Sigmoid colon (tissue), 3 donors: ENCODE data around the gene ARHGAP6.

Experiments used
- CTCF ChIP-seq, 4 experiments: fragments of 450-650 bp in 3 of 4; fragments of 200-600 bp in 1 of 4; IDR thresholded peaks; one replicate each; pipeline ENCODE4 v1.5.1; 2016 to 2019; ENCODE audit warnings: antibody characterized with exemption in 4 of 4, mild to moderate bottlenecking in 3 of 4, moderate library complexity in 2 of 4
- POLR2A ChIP-seq, 2 donors: fragments of 450-650 bp; IDR thresholded peaks; one replicate each; pipeline ENCODE4 v1.6.1; 2016; ENCODE audit warnings: antibody characterized with exemption in 2 of 2, mild to moderate bottlenecking in 2 of 2, moderate library complexity in 2 of 2

DNA sequence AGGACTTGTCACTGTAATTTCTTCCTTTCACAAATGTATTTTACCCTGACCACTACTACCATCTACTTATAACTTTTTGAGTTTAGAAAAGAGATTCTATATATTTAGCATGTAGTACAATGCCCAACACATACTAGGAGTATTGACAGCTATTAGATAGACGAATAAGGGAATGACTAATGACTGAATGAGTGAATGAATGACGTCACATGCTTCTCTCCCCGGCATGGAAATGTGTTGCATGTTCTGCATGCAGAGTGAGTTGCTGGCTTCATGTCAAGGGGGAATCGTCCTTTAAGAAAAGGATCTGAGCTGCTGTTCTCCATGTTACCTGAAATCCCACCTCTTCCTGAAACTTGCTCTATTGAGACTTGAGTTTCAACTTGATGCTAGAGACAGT lies 459.9 kb downstream of the ARHGAP6 start:
- TF ChIP-seq CTCF (IDR thresholded peaks at IDR 0.05), result no peak
- TF ChIP-seq POLR2A (IDR thresholded peaks at IDR 0.05), result no peak
